ENCODE measurements around the gene S100Z.

- TF ChIP-seq CTCF (IDR thresholded peaks at IDR 0.05; ENCODE audit: insufficient read depth, low read depth, low read length) = no peak
- no peak for TF ChIP-seq EZH2 (IDR thresholded peaks at IDR 0.05; ENCODE audit: insufficient read depth, low read length)
These were observed 41.6 kb upstream of the S100Z start for GRCh38 chr5:76808141-76808691.

Measured in astrocyte (in vitro differentiated cells and primary cell).